K562 (cell line): Measurements from ENCODE around the gene DEDD2. TPM values are rescaled to one million over a fixed set of nuclear protein-coding genes. Genes with fewer than 3 reads are reported as not detected.

Experiments used
- CBX2 ChIP-seq: fragments of 200-600 bp; sonication (generic); IDR thresholded peaks from one replicate; pipeline ENCODE4 v1.6.1; 2012; ENCODE audit warnings: mild to moderate bottlenecking, low read length, inconsistent platforms; ENCODE audit not compliant: insufficient read depth, poor library complexity, severe bottlenecking
- CTCFL ChIP-seq: IDR thresholded peaks from 2 replicates; pipeline ENCODE4 v1.6.1; 2011; ENCODE audit warnings: borderline replicate concordance, low read depth, mild to moderate bottlenecking, moderate library complexity, low read length; ENCODE audit not compliant: insufficient read depth, poor library complexity, severe bottlenecking
- GTF2B ChIP-seq: IDR thresholded peaks from 2 replicates; pipeline ENCODE4 v1.6.1; 2011; ENCODE audit not compliant: insufficient read length; ENCODE audit errors: extremely low read depth
- MGA ChIP-seq: fragments of 450-650 bp; IDR thresholded peaks from 2 replicates; pipeline ENCODE4 v1.6.1; 2016; ENCODE audit warnings: mild to moderate bottlenecking, moderate library complexity
- UBTF ChIP-seq, 2 experiments: IDR thresholded peaks; 2 replicates each; pipeline ENCODE4 v1.6.1; 2012; ENCODE audit warnings: improper control_type of control experiment in 2 of 2, low read depth in 2 of 2, low read length in 2 of 2, borderline replicate concordance in 1 of 2
- ZBTB17 ChIP-seq: fragments of 450-650 bp; formaldehyde crosslinking; IDR thresholded peaks from 2 replicates; pipeline ENCODE4 v1.4.0; 2020; ENCODE audit warnings: mild to moderate bottlenecking
- polyA plus RNA-seq, 8 experiments: library from polyadenylated mRNA; depleted of rRNA in 4 of 8; stranded (reverse) in 5 of 8; unstranded in 3 of 8; fragments of >200 nt; fragmentation: Nextera tagmentation in 2 of 8; fragmentation: Illumina TruSeq in 1 of 8; extraction: Ambion mirVana in 2 of 8; extraction: Trizol in 1 of 8; gene quantifications; 2 replicates each; pipeline versions ENCODE4 v1.2.1 to v1.2.3, GENCODE V29; 2011 to 2014; ENCODE audit warnings: inconsistent platforms in 1 of 8, missing spikeins in 1 of 8
- total RNA-seq, 7 experiments: library from RNA; depleted of rRNA in 6 of 7; stranded (reverse); fragments of >200 nt in 6 of 7; fragmentation: Illumina TruSeq in 2 of 7; extraction: Trizol in 2 of 7; gene quantifications; 2 replicates each; pipeline versions ENCODE4 v1.2.1 to v1.2.3, GENCODE V29; 2011 to 2021; ENCODE audit warnings: low replicate concordance in 1 of 7

DEDD2 gene
- total and polyA plus RNA-seq, 9 of the 15 experiments (the other 6 are each of a cell fraction or from before 2014, with no cell fraction given), result 4.3 to 43.0 (median 29.2) TPM

- no peak for TF ChIP-seq CBX2
- no peak; the same call in 1 of the 2 replicates for TF ChIP-seq MGA
- no peak for TF ChIP-seq UBTF (IDR thresholded peaks at IDR 0.05; ENCODE audit: borderline replicate concordance in 1 of 2, low read depth in 2 of 2, low read length in 2 of 2)
- peak; percentile 82 for TF ChIP-seq ZBTB17 (CRISPR knock-in tag)
- peak; percentile 93 for TF ChIP-seq CTCFL
- TF ChIP-seq GTF2B, result no peak
Measured at GRCh38 chr19:42244347-42245220, 27.1 kb upstream of the DEDD2 start (continued).
